Stimulated activated CD8-positive, alpha-beta memory T cell treated with anti-CD3 and anti-CD28 coated beads, Interleukin-4, amount 100 ng/mL, for 24 hours (primary cell): ENCODE data around the gene KLHDC7A.
"Not testable (repeated sequence)": the region's sequence is repeated elsewhere in the genome, so short reads cannot be mapped to it uniquely, and the experiment has no call there.

Experiments used
- DNase-seq: peaks from one replicate; pipeline ENCODE4 v3.0.0-alpha.2; 2020; ENCODE audit warnings: low read depth

Gene KLHDC7A

DNA sequence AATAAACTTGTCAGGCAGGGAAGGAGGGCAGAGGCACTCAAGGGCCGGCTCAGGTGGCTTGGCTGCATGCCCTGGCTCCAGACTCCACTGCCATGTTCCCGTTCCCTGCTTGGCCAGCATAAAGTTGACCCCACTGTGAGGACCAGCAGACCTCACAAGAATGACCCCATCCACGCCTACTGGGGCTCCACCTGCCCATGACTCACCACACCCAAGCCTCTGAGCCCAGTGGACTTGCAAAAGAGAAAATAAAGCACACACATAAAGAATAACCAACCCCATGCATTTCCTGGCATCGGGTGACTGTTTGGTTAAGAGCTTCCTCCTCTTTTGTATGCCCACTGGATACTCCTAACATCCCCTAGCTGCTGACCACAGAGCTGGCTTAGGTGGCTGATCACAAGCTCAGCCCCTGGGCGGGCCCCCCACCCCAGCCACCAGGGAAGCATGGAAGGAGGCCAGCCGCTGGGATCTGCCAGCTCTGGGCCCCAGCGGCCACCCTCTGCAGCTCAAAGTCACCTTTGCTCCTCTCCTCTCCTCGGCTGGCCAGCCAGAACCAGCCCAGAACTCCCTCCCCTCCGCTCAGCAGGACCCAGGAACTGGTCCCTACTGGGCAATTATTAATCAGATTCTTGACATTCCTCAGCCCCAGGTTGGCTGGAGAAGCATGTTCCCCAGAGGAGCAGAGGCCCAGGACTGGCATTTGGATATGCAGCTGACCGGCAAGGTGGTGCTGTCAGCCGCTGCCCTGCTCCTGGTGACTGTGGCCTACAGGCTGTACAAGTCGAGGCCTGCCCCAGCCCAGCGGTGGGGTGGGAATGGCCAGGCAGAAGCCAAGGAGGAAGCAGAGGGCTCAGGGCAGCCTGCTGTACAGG is at the start of gene KLHDC7A:
TSS of gene KLHDC7A (plus strand) at position 616 of the 875 bp plus-strand sequence. CDS start at position 668, 52 bp downstream.
- no peak for DNase-seq

DNA sequence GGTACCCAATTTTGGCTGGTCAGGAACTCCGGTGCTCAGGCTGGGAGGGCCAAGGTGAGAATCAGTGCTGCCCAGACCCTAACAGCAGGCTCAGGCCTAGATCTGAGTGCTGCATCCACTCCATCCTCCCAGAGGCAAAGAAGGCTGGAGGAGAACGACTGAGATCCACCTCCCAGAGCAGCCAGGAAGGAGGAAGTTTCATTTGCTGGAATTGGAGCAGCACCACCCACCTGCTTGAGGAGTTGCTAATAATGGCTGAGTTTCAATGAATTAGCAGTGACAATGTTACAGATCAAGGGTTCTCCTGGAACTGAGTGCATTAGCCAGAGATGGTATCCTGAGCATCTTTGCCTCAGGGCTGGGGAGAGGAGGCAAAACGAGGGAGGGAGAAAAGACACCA is 46.7 kb upstream of the KLHDC7A start:
- DNase-seq: no peak

DNA sequence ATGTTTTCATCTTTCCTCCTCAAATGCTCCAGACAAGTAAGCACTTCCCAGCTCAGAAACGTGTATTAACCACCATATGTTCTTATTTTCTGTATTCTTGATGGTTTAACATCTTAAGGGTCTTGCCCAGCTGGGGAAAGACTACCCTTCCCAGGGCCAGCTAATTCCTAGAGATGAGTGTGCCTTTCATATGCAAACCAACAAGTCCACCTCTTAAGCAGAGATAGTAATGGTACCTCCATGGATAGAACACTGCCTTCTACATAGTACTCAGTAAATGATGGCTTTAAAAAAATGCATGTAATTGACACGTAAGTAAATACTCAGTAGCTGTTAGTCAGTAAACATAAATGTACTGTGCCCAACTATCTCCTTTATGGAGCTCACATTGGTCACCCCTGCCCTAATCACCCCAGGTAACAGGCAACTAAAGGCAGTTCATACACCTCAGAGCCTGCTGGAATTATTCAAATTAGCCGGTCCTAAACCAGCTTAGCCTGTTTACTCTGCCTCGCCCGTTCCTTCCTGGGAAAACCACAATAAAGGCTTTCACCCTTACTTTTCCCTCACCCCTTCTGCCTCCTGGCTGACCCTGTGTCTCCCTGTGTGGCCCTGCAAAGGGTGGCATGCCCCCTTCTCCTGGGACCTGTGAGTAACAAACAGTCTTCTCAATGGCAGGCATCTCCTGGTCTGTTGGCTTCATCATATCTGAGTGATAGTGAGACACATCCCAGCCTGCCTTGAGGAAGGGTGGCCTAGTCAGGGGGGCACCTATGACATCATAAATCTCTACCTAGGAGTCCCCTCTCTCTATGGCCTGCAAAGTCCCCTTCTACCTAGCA is 40.1 kb upstream of the KLHDC7A start:
- DNase-seq: no peak

DNA sequence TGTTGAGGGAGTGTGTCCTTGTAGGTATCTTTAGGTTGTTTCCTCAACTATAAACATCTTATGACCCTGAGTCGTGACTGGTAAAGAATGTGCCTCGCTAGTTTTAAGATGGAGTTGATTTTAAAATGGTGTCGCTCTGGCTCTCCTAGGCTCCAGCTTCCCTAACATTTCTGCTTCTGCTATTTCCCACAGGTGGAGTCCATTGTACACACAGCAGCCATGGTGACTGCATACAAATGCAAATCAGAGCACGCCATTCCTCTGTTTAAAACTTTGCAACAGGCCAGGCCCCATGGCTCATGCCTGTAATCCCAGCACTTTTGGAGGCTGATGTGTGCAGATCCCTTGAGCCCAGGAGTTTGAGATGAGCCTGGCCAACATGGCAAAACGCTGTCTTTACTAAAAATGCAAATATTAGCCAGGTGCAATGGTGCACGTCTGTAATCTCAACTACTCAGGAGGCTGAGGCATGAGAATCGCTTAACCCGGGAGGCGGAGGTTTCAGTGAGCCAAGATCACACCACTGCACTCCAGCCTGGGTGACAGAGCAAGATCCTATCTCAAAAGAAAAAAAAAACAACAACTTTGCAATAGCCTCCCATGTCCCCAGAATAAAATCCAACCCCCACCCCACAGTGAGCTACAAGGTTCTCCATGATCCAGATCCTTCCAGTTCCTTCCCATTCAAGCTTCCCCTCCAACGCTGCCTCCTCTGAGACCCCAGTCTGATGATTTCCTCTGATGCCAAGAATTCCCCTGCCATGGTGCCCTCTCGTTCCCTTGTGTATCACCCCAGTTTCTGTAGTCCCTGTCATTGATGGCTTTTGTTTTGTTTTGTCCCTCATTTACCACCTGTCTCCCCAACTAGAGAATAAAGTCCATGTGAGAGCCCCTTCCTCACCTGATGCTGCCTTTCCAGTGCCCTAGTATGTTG is 36.9 kb upstream of the KLHDC7A start:
- DNase-seq: no peak

DNA sequence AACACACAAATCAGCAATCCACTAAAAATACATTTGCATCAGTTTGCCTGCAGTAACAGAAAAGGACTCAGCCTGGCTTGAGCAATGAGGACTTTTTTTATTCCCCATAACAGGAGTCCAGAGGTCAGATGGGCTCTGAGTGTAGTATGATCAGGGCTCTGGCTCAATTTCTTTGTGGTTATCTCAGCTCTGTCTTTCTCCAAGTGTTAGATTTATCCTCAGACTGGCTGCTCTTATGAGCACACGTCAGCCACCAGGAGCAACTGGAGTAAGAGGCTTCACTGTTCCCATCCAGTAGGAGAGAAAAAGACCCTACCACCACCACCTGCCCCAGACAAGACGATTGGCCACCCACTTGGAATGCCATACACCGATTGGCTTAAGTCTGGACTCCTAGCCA is 36.2 kb upstream of the KLHDC7A start:
- no peak for DNase-seq

DNA sequence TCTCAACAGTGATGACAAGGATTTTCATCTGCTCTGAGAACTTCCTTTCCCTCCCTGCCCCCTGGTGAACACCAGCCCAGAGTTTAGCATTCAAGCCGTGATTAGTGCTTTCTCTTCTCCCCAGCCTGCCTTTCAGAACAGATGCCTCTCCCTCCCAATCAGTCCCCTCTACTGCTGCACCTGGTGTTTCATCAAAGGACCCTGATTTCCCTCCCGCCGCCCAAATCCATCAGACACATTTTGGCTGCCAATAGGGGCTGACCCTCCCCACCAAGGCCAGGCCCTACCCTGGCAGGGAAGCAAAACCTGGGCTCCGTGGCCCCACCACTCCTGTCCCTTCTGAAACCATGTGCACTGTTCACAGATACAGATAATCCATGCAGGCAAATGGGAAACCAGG is 34.0 kb upstream of the KLHDC7A start:
- DNase-seq: no peak

DNA sequence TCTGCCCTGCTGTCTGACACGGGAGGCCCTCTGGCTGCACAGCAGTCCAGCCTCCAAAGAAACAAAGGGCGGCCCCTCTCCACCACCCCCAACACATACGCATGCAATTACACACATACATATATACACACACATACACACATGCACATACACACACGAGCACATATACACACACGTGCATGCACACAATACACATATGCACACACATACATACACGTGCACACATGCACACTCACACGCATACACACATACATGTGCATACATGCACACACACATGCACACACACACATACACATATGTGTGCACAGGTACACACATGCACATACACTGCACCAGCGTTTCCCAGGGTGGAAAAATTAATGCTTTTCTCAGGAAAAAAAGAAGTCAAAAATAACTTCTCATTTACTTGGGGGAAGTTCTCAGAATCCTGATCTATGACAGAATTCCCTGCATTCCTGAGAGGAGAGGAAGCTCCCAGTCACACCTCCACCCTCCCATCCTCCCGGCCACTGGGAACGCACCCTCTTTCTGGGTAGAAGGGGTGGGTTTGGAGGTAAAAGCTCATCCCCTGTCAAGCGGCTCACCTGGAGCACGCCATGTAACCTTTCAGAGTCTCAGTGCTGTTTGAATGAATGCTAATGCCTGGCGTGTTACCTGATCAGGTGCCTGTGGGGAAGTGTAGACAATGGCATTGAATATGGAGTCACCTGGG is 33.1 kb upstream of the KLHDC7A start:
- DNase-seq: no peak

DNA sequence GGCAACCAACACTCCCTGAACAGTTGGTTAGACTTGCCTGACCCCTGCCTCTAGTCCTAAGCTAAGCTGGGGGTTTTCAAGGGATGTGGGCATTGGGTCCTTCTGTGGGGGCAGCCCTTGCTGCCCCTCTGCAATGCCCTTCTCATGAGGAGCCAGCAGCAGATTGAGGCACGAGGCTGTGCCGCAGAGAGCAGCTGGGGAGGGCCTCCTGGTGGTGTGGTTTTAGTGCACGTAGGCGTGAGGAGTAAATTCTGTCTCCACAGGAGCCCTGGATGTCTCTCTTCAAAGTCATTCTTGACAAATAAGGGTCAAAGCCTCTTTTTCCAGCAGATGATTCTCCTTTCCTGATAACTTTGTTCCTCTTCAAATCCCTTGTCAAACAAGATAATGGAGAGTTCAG is 31.8 kb upstream of the KLHDC7A start:
- no peak for DNase-seq

DNA sequence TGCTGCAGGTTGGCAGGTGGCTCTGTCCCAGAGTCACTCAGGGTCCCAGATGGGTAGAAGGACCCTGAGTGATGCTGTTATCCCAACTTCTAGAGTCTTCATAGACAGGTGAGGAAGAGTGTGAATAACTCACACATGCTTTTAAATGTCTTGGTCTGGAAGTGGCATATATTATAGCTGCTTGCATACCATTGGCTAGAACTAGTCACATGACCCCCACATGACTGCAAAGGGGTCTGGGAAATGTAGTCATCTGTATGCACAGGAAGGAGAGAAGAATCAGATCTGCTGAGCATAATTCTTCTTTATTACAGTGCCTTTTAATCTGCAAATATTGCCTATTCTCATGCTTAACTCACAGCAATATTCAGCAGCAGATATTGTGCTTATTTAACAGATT is 28.2 kb upstream of the KLHDC7A start:
- no peak for DNase-seq

DNA sequence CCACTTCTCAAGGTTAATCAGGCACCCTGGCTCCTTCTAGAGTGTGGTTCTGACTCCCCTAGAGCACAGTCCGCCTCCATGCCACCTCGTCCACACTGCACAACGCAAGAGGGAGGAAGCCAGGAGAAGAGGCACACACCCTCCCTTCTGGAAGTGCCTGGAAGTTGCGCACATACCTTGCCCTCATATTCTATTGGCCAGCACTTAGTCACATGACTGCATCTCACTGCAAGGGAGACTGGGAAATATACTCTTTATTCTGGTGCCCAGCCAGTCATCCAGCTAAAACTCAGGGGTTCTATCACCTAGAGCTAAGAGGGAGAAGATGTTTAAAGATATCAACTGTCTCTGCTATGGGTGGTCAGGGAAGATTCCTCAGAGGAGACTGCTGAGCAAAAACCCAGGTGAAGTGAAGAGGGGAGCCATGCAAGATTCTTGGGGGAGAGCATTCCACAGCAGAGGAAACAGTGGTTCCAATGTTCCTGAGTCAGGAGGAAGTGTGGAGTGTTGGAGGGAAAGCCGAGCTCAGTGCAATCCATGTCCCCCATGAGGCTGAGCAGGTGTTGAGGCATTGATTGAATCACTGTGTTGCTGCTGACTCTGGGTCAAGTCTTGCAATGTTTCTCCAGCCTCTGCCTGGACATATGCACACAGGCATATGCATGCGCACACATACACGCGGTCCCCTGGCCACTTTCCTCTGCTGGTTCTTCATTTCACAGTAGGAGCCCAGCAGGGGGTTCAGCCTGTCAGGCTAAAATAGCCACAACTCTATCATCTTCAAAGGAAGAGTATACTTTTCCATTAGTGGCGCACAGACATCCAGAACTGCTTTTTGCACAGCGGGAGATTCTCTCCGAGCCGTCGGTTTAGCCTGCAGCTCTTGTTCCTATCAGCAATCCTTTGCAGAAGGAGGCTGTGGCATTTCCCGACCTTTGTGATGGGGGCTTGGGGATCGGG is 22.3 kb upstream of the KLHDC7A start:
- no peak for DNase-seq

DNA sequence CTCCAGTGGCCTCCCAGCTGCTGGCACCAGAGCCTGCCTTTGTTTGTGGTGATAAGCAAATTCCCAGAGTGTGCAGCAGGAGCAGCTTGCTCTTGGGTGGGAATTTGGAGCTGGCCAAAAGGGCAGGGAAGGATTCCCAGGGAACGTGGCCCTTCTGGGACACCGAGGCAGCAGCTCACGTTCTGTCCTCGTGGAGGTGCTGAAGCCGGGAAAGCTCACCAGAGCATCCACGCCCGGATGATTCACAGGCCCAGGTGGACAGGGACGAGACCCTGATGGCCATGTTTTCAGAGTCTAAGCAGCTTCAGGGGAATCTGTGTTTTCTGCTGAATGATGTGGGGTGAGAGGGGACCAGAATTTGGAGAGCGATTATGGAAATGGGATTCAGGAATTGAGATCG is 19.1 kb upstream of the KLHDC7A start:
- DNase-seq: no peak

DNA sequence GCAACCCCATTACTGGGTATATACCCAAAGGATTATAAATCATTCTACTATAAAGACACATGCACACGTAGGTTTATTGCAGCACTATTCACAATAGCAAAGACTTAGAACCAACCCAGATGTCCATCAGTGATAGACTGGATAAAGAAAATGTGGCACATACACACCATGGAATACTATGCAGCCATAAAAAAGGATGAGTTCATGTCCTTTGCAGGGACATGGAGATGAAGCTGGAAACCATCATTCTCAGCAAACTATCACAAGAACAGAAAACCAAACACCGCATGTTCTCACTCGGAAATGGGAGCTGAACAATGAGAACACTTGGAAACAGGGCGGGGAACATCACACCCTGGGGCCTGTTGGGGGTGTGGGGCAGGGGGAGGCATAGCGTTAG is 18.2 kb upstream of the KLHDC7A start:
- DNase-seq: not testable (repeated sequence)

DNA sequence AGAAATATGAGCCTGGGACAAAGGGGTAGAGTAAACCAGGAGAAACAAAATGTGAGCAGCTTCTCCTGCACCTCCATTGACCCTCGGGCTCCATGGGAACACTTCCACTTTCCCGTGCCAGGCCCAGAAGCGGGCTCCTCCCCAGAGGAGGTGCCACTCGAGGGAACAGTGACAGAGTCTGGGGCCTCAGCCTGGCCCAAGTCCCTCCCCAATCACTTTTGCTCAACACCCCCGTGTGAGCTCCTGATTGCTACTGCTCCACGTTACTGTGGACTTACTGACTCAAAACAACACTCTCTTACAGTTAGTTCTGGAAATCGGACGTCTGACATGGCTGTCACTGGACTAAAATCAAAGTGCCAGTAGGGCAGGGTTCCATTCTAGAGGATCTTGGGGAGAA is 17.7 kb upstream of the KLHDC7A start:
- no peak for DNase-seq

DNA sequence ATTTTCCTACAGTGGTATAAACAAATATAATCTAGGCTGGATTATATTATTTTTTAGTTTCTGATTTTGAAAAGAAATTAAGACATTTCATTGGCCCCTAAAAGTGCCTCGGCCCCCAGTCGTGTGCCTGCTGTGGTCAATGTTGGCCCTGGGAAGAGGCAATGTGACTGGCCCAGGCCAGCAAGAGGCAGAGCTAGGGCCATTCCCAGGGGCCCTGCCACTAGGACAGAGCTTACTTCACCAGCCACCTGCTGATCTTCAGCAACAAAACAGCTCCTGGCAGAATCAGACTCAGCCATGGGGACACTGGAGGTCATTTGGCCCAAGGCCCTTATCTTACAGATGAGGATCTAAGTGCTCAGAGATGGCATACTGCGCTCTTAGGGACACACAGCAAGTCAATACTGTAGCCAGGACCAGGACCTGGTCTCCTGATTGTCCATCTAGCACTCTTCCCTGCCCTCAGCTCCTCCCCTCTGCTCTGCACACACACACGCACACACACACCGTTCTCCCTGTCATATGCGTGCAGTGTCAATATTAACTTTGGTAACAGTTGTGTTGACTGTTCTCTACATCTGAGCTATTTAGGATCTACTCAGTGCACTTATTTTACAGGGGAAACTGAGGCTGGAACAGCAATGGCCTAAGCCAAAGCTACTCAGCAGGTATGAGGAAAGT is 16.6 kb upstream of the KLHDC7A start:
- DNase-seq: no peak

DNA sequence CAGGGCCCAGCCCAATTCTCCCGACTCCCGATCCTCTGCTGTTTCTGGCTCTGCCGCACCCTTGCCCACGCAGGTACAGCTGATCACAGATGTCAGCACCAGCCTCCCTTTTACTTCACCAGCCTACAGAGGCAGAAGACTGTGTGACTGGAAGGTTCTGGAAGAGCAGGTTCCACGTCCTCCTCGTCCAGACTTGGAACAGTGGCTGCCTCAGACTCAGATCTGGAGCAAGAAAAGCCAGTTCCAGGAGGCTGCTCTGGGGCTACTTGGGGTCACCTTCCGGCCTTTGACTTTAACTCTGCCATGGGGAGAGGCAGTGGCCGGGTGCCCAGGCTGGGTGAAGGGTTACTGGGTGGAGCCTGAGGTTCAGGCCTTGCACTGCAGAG is 16.1 kb upstream of the KLHDC7A start:
- DNase-seq: no peak

DNA sequence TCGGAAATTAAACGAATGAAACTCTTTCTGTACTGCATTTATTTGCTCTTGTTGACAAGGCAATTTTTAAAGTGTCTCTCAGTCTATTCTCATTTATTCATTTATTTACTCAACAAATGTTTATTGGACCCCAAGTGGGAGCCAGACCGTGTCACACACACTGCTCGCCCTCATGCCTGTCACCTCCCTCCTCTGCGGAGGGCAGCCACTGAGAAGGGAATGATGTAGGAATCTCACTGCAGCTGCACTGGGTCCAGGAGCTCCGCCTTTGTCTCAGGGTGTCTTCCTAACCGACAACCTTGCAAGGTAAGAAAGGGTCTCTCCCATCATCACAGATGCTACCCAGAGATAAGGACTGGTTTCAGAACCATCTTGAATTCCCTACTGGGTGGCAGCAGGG is 14.1 kb upstream of the KLHDC7A start:
- DNase-seq: no peak

DNA sequence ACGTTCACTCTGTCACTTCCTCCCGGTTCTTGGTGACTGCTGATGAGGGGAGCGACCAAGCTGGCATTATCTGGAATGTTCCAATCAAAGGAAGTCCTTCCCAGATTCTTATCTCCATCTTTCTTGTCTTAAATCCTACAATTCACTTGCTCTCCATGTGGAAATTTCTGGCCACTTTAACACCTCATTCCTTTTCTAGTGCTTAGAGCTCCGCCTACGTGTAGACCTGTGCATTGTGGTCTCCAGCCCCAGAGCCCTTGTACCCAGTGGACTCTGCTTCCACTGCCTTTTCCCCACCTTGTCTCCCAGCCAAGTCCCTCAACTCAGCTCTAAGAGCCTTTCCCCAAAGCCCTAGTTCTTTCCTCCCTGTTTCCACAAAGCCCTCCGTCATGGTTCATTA is 12.2 kb upstream of the KLHDC7A start:
- DNase-seq: no peak

DNA sequence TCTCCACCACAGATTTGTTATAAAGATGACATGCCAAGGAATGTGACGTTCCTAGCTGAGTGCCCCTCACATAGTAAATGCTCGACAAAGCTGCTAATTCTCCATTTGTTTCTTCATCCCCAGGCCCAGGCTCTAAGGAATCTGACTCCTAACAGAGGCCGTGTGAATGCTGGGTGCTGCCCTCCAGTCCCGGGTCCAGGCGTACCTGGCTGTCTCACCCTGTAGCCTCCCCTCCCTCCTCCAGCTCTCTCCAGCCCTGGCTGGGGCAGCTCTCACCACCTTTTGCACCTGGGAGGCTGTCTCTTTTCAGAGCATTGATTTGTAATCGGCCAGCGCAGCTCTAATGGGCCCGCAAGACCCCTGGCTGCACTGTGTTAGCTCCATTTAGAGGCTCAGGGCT is 11.2 kb upstream of the KLHDC7A start:
- DNase-seq: no peak

DNA sequence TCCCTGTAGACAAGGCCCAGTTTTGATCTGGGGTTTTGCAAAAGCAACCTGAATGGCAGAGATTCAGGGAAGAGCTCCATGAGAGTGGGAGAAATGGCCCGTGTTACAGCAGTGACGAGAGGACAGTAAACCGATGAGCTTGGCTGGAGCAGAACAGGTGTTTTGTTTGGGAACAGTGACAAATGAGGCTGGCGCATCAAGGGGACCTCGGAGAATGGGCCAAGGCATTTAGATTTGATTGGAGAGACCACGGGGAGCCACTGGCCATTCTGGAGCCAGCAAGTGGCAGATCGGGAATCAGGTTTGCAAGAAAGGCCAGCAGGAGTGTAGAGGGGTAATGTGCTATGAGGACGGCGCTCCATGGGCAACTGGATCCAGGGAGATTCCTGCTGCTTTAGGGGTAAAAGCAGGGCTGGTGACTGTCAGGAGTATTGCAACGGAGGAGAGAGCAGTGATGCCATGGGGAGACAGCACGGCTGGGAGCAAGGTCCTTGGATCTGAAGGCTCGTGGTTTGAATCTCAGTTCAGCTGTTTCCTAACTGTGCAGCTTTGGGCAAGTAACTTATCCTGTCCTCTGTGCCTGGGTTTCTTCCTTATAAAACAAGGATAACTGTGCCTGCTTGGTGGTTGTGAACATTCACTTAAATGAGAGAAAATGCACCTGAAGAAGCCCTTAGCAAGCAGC is 9.9 kb upstream of the KLHDC7A start:
- no peak for DNase-seq
